Measurements from ENCODE around the gene UPP2.

The UPP2 gene

GRCh38 chr2:158112992-158113391 is 11.3 kb downstream of the UPP2 start:
- no peak for DNase-seq

GRCh38 chr2:158113741-158114295 is 12.1 kb downstream of the UPP2 start:
- peak in 1 of 2 donors; percentile 73 for DNase-seq

- no peak for DNase-seq
These were observed 12.8 kb downstream of the UPP2 start for GRCh38 chr2:158114516-158114915.

GRCh38 chr2:158115202-158115767 is 13.6 kb downstream of the UPP2 start:
- DNase-seq, result no peak

GRCh38 chr2:158116936-158117335 is 15.3 kb downstream of the UPP2 start:
- peak; percentile 47 to 82 for DNase-seq

- no peak for DNase-seq
These were observed 18.4 kb downstream of the UPP2 start for GRCh38 chr2:158120102-158120501.

GRCh38 chr2:158120664-158121641 is 19.3 kb downstream of the UPP2 start:
- DNase-seq, result no peak

- no peak for DNase-seq
These were observed 23.2 kb downstream of the UPP2 start for GRCh38 chr2:158124896-158125295.

GRCh38 chr2:158125756-158126498 is 24.3 kb downstream of the UPP2 start:
- DNase-seq, result no peak

- no peak for DNase-seq
These were observed 25.7 kb downstream of the UPP2 start for GRCh38 chr2:158127380-158127804.

- DNase-seq, result no peak
These were observed 26.7 kb downstream of the UPP2 start for GRCh38 chr2:158128168-158128973.

- DNase-seq, result no peak
These were observed 27.4 kb downstream of the UPP2 start for GRCh38 chr2:158129037-158129436.

GRCh38 chr2:158130832-158131473 is 29.3 kb downstream of the UPP2 start:
- no peak for DNase-seq

GRCh38 chr2:158131483-158131912 is 29.8 kb downstream of the UPP2 start:
- DNase-seq, result no peak

- no peak for DNase-seq
These were observed 30.4 kb downstream of the UPP2 start for GRCh38 chr2:158131919-158132566.

GRCh38 chr2:158134055-158134454 is 32.4 kb downstream of the UPP2 start:
- DNase-seq, result no peak

GRCh38 chr2:158134655-158135054 is 33.0 kb downstream of the UPP2 start:
- DNase-seq, result no peak

- DNase-seq, result no peak
These were observed 33.4 kb downstream of the UPP2 start for GRCh38 chr2:158135096-158135495.

- peak in 1 of 2 donors; percentile 13 for DNase-seq
These were observed 36.6 kb downstream of the UPP2 start for GRCh38 chr2:158138255-158138654.

- no peak for DNase-seq
These were observed 38.5 kb downstream of the UPP2 start for GRCh38 chr2:158140201-158140600.

- DNase-seq, result peak in 1 of 2 donors; percentile 18
These were observed 40.5 kb downstream of the UPP2 start for GRCh38 chr2:158142165-158142564.
